SK-N-SH (cell line): ENCODE measurements around the gene LIMK1. TPM values are rescaled to one million over a fixed set of nuclear protein-coding genes. Genes with fewer than 3 reads are reported as not detected.

ENCODE experiments used
- CTCF ChIA-PET: fragments of 300-600, 350-600 bp; formaldehyde crosslinking; extraction: SDS; loops from one replicate; lab custom pipeline; 2021; lab: Yijun Ruan, JAX
- POLR2A ChIA-PET: fragments of 350-600 bp; sonication (Branson Sonifier 250); formaldehyde crosslinking; extraction: SDS; loops from one replicate; lab custom pipeline; 2020; ENCODE audit warnings: antibody characterized with exemption, inconsistent platforms; lab: Yijun Ruan, JAX
- DNase-seq: peaks from one replicate; pipeline ENCODE4 v3.0.0; 2012
- H2AFZ ChIP-seq: fragments of 200-600 bp; sonication (generic); 2 replicates; pipeline ENCODE4 v1.8.1; 2016; ENCODE audit warnings: antibody characterized with exemption, mild to moderate bottlenecking, low read depth
- H3F3A ChIP-seq: fragments of 200-600 bp; sonication (generic); replicated peaks from 2 replicates; pipeline ENCODE3; 2016; ENCODE audit warnings: antibody characterized with exemption, mild to moderate bottlenecking; ENCODE audit not compliant: insufficient read depth
- H3K27ac ChIP-seq, 2 experiments: fragments of 200-500 bp in 1 of 2; fragments of 200-600 bp in 1 of 2; sonication (Bioruptor generic) in 1 of 2; sonication (generic), shearing (Covaris generic) in 1 of 2; 2 replicates each; pipeline versions ENCODE4 v1.5.1 to v1.6.1; 2014 to 2016; ENCODE audit warnings: low read depth in 2 of 2, inconsistent platforms in 1 of 2, low read length in 1 of 2, mild to moderate bottlenecking in 1 of 2, mixed read lengths in 1 of 2
- H3K27me3 ChIP-seq: fragments of 200-600 bp; sonication (generic), shearing (Covaris generic); 2 replicates; pipeline ENCODE4 v1.6.1; 2016; ENCODE audit warnings: mixed run types; ENCODE audit not compliant: insufficient read depth
- H3K36me3 ChIP-seq, 2 experiments: fragments of 200-500 bp in 1 of 2; fragments of 200-600 bp in 1 of 2; sonication (Bioruptor generic) in 1 of 2; sonication (generic) in 1 of 2; replicated peaks in 1 of 2; 2 replicates each; pipeline versions ENCODE3 to v1.5.1; 2014 to 2016; ENCODE audit warnings: low read length in 1 of 2, mild to moderate bottlenecking in 1 of 2; ENCODE audit not compliant: insufficient read depth in 2 of 2, control insufficient read depth in 1 of 2
- H3K4me1 ChIP-seq, 2 experiments: fragments of 200-500 bp in 1 of 2; fragments of 200-600 bp in 1 of 2; sonication (Bioruptor generic) in 1 of 2; sonication (generic), shearing (Covaris generic) in 1 of 2; 2 replicates each; pipeline versions ENCODE4 v1.5.1 to v1.6.1; 2014 to 2016; ENCODE audit warnings: low read depth in 1 of 2, low read length in 1 of 2, mixed run types in 1 of 2; ENCODE audit not compliant: insufficient read depth in 2 of 2, control insufficient read depth in 1 of 2
- H3K4me2 ChIP-seq: fragments of 200-600 bp; sonication (generic), shearing (Covaris generic); 2 replicates; pipeline ENCODE4 v1.6.1; 2017; ENCODE audit warnings: mixed run types
- H3K4me3 ChIP-seq, 2 experiments: fragments of 200-500 bp in 1 of 2; fragments of 200-600 bp in 1 of 2; sonication (Bioruptor generic) in 1 of 2; sonication (generic), shearing (Covaris generic) in 1 of 2; 2 replicates each; pipeline versions ENCODE4 v1.5.1 to v1.8.1; 2014 to 2016; ENCODE audit warnings: low read depth in 2 of 2, inconsistent platforms in 1 of 2, low read length in 1 of 2, mild to moderate bottlenecking in 1 of 2, mixed read lengths in 1 of 2, moderate library complexity in 1 of 2
- H3K79me2 ChIP-seq: fragments of 200-600 bp; sonication (generic); 2 replicates; pipeline ENCODE4 v1.8.1; 2017; ENCODE audit warnings: mild to moderate bottlenecking; ENCODE audit not compliant: insufficient read depth
- H3K9ac ChIP-seq: fragments of 200-600 bp; sonication (generic); 2 replicates; pipeline ENCODE4 v1.6.1; 2017; ENCODE audit warnings: mixed run types
- H3K9me2 ChIP-seq: fragments of 200-600 bp; sonication (generic); 2 replicates; pipeline ENCODE4 v1.6.1; 2017; ENCODE audit warnings: mixed run types
- H3K9me3 ChIP-seq: fragments of 200-600 bp; sonication (generic); 2 replicates; pipeline ENCODE4 v1.6.1; 2017; ENCODE audit warnings: mixed run types, mild to moderate bottlenecking, moderate library complexity
- H4K20me1 ChIP-seq: fragments of 200-600 bp; sonication (generic); 2 replicates; pipeline ENCODE4 v1.6.1; 2017; ENCODE audit warnings: mild to moderate bottlenecking, mixed run types; ENCODE audit not compliant: insufficient read depth
- EP300 ChIP-seq, 2 experiments: IDR thresholded peaks; 2 replicates each; pipeline versions ENCODE4 v1.4.0 to v1.6.1; 2012; ENCODE audit warnings: borderline replicate concordance in 1 of 2, low read depth in 1 of 2, low read length in 1 of 2
- EZH2phosphoT487 ChIP-seq: fragments of 200-600 bp; sonication (generic); IDR thresholded peaks from 2 replicates; pipeline ENCODE4 v1.6.1; 2017; ENCODE audit warnings: low read depth, mixed run types, mild to moderate bottlenecking, antibody characterized with exemption, moderate library complexity, borderline replicate concordance
- FOSL2 ChIP-seq: IDR thresholded peaks from 2 replicates; pipeline ENCODE4 v1.4.0; 2012; ENCODE audit warnings: low read depth, mild to moderate bottlenecking, moderate library complexity, borderline replicate concordance
- FOXJ3 ChIP-seq: sonication (generic); formaldehyde crosslinking; IDR thresholded peaks from 2 replicates; pipeline ENCODE4 v1.5.1; 2020; ENCODE audit warnings: mild to moderate bottlenecking, missing genetic modification reagents
- FOXM1 ChIP-seq: IDR thresholded peaks from 2 replicates; pipeline ENCODE4 v1.4.0; 2012; ENCODE audit warnings: low read depth, mild to moderate bottlenecking
- JUND ChIP-seq: IDR thresholded peaks from 2 replicates; pipeline ENCODE4 v1.4.0; 2012
- MEF2A ChIP-seq: IDR thresholded peaks from 2 replicates; pipeline ENCODE4 v1.4.0; 2012; ENCODE audit warnings: low read depth, borderline replicate concordance
- NRF1 ChIP-seq: IDR thresholded peaks from 2 replicates; pipeline ENCODE4 v1.6.1; 2012; ENCODE audit warnings: low read depth, mild to moderate bottlenecking, low read length
- RAD21 ChIP-seq: IDR thresholded peaks from 2 replicates; pipeline ENCODE4 v1.6.1; 2012; ENCODE audit warnings: mild to moderate bottlenecking, low read length
- RCOR1 ChIP-seq: fragments of 150-350 bp; IDR thresholded peaks from 2 replicates; pipeline ENCODE4 v1.6.1; 2017; ENCODE audit warnings: antibody characterized with exemption, low read length
- SMC3 ChIP-seq: IDR thresholded peaks from 2 replicates; pipeline ENCODE4 v1.6.1; 2012; ENCODE audit warnings: low read depth, low read length, improper control_type of control experiment
- TAF1 ChIP-seq: IDR thresholded peaks from 2 replicates; pipeline ENCODE4 v1.6.1; 2012; ENCODE audit warnings: low read depth, mild to moderate bottlenecking, low read length, moderate library complexity, borderline replicate concordance
- USF1 ChIP-seq: IDR thresholded peaks from 2 replicates; pipeline ENCODE4 v1.4.0; 2012; ENCODE audit warnings: low read depth, borderline replicate concordance
- WGBS: methylation state at CpG from one replicate; pipeline ENCODE4 v1.1.6; 2017; ENCODE audit warnings: low lambda C conversion rate; 5-methylcytosine and 5-hydroxymethylcytosine counted together
- polyA plus RNA-seq, 3 experiments: library from polyadenylated mRNA; depleted of rRNA; stranded (reverse); fragments of >200 nt; gene quantifications; 2 replicates each; pipeline ENCODE4 v1.2.3, GENCODE V29; 2012
- TF ChIP-seq, protein P1 (sequence below): IDR thresholded peaks from 2 replicates; pipeline ENCODE4 v1.6.1; 2012; ENCODE audit warnings: mild to moderate bottlenecking, low read depth, low read length, moderate library complexity
- TF ChIP-seq, protein P2 (sequence below): fragments of 150-350 bp; IDR thresholded peaks from 2 replicates; pipeline ENCODE4 v1.6.1; 2017; ENCODE audit warnings: antibody characterized with exemption, low read length, low read depth, borderline replicate concordance
- TF ChIP-seq, protein P3 (sequence below): fragments of 150-350 bp; IDR thresholded peaks from 2 replicates; pipeline ENCODE4 v1.6.1; 2016; ENCODE audit warnings: mild to moderate bottlenecking, low read depth, low read length

LIMK1 gene
- polyA plus RNA-seq, 1 of the 3 experiments (the other 2 are of a cell fraction), result 86.6 TPM

GRCh38 chr7:74082770-74083116 lies 861 bp upstream of the LIMK1 start:
- peak overlapping the region; percentile 76; the same call in 1 of the 2 replicates for H2AFZ ChIP-seq
- H3K79me2 ChIP-seq, result peaks cover 39% of the 10 kb centered on the region
- peak; percentile 35 for DNase-seq
- POLR2A ChIA-PET, result interaction anchor here (1.9 to 2.1 kb wide), 3 partner anchors 9 to 91 kb away, joined by 5 to 12 read pairs (median 10); partner anchors contain the start of gene EIF4H
- peak overlapping the region; percentile 31 to 46 for H3K4me3 ChIP-seq
- CTCF ChIA-PET, result interaction anchor here (0.7 to 2.2 kb wide), 11 partner anchors 14 to 318 kb away, joined by 3 to 12 read pairs (median 5); no protein-coding TSS in a partner anchor
- H4K20me1 ChIP-seq, result no peaks in the 10 kb centered on the region
- peak overlapping the region; percentile 62 for H3K27ac ChIP-seq
- H3F3A ChIP-seq, result peaks cover 33% of the 10 kb centered on the region
- no peaks in the 10 kb centered on the region for H3K27me3 ChIP-seq
- no peaks in the 10 kb centered on the region for H3K9me2 ChIP-seq
- TF ChIP-seq, protein P1, sequence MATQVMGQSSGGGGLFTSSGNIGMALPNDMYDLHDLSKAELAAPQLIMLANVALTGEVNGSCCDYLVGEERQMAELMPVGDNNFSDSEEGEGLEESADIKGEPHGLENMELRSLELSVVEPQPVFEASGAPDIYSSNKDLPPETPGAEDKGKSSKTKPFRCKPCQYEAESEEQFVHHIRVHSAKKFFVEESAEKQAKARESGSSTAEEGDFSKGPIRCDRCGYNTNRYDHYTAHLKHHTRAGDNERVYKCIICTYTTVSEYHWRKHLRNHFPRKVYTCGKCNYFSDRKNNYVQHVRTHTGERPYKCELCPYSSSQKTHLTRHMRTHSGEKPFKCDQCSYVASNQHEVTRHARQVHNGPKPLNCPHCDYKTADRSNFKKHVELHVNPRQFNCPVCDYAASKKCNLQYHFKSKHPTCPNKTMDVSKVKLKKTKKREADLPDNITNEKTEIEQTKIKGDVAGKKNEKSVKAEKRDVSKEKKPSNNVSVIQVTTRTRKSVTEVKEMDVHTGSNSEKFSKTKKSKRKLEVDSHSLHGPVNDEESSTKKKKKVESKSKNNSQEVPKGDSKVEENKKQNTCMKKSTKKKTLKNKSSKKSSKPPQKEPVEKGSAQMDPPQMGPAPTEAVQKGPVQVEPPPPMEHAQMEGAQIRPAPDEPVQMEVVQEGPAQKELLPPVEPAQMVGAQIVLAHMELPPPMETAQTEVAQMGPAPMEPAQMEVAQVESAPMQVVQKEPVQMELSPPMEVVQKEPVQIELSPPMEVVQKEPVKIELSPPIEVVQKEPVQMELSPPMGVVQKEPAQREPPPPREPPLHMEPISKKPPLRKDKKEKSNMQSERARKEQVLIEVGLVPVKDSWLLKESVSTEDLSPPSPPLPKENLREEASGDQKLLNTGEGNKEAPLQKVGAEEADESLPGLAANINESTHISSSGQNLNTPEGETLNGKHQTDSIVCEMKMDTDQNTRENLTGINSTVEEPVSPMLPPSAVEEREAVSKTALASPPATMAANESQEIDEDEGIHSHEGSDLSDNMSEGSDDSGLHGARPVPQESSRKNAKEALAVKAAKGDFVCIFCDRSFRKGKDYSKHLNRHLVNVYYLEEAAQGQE, result no peak
- TF ChIP-seq EP300 (IDR thresholded peaks at IDR 0.05; ENCODE audit: borderline replicate concordance in 1 of 2, low read depth in 1 of 2, low read length in 1 of 2) (no peak), SMC3 (no peak), TAF1 (no peak), EZH2phosphoT487 (no peak), RCOR1 (no peak), NRF1 (no peak), USF1 (no peak), FOSL2 (no peak), JUND (no peak), MEF2A (no peak), RAD21 (no peak), FOXJ3 (CRISPR knock-in tag) (no peak), FOXM1 (no peak)
- TF ChIP-seq, protein P2, sequence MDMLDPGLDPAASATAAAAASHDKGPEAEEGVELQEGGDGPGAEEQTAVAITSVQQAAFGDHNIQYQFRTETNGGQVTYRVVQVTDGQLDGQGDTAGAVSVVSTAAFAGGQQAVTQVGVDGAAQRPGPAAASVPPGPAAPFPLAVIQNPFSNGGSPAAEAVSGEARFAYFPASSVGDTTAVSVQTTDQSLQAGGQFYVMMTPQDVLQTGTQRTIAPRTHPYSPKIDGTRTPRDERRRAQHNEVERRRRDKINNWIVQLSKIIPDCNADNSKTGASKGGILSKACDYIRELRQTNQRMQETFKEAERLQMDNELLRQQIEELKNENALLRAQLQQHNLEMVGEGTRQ, result no peak
- TF ChIP-seq, protein P3, sequence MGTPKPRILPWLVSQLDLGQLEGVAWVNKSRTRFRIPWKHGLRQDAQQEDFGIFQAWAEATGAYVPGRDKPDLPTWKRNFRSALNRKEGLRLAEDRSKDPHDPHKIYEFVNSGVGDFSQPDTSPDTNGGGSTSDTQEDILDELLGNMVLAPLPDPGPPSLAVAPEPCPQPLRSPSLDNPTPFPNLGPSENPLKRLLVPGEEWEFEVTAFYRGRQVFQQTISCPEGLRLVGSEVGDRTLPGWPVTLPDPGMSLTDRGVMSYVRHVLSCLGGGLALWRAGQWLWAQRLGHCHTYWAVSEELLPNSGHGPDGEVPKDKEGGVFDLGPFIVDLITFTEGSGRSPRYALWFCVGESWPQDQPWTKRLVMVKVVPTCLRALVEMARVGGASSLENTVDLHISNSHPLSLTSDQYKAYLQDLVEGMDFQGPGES, result no peak
- peaks cover 0 to 22% of the 10 kb centered on the region in 2 experiments for H3K36me3 ChIP-seq
- peak overlapping the region; percentile 81 for H3K4me2 ChIP-seq
- H3K9ac ChIP-seq, result peak overlapping the region; percentile 70; the same call in 1 of the 2 replicates
- peaks cover 23 to 27% of the 10 kb centered on the region in 2 experiments; a peak in 3 of 4 replicates for H3K4me1 ChIP-seq
- WGBS, result 94% methylated on average over 9 of the region's 9 CpGs
- no peaks in the 10 kb centered on the region for H3K9me3 ChIP-seq
